Measurements from ENCODE around the gene PLIN5.

DNA sequence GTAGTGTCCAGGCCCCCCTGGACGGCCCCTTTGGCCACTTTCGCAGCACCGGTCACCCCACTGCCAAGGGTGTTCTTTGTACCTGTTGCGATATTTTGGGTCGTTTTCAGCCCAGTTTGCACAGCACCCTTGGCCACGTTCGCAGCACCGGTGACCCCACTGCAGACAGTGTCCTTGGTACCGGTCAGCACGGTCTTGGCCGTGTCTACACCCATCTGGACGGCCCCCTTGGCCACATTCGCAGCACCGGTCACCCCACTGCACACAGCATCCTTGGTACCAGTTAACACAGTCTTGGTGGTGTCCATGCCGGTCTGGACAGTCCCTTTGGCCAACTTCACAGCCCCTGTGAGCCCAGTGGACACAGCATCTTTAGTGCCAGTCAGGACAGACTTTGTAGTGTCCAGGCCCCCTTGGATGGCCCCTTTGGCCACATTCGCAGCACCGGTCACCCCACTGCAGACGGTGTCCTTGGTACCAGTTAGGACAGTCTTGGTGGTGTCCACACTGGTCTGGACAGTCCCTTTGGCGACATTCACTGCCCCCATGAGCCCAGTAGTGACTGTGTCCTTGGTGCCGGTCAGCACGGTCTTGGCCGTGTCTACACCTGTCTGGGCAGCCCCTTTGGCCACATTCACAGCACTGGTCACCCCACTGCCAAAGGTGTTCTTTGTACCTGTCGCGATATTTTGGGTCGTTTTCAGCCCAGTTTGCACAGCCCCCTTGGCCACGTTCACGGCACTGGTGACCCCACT, 23.5 kb downstream of the PLIN5 start:
- TF ChIP-seq SRF (IDR thresholded peaks at IDR 0.05; ENCODE audit: low read depth, low read length) (no peak), POLR2A (IDR thresholded peaks at IDR 0.05; ENCODE audit: control extremely low read depth in 1 of 2, low read depth in 2 of 2, low read length in 2 of 2) (no peak), TAF1 (IDR thresholded peaks at IDR 0.05; ENCODE audit: low read depth, low read length) (no peak)
